BJ (cell line): ENCODE results near the gene HELLS. TPM values are rescaled to one million over a fixed set of nuclear protein-coding genes. Genes with fewer than 3 reads are reported as not detected.

ENCODE experiments used
- CTCF ChIA-PET: fragments of 350-600 bp; formaldehyde crosslinking; extraction: SDS; loops from one replicate; lab custom pipeline; 2021; ENCODE audit warnings: antibody characterized with exemption, inconsistent platforms; lab: Yijun Ruan, JAX
- POLR2A ChIA-PET: fragments of 300-600 bp; sonication (Branson Sonifier 250); formaldehyde crosslinking; extraction: SDS; loops from one replicate; lab custom pipeline; 2021; ENCODE audit warnings: antibody characterized with exemption; lab: Charles Lee
- DNase-seq: peaks from one replicate; pipeline ENCODE4 v3.0.0-alpha.2; 2011; ENCODE audit warnings: low read depth
- H3K27me3 ChIP-seq: 2 replicates; pipeline ENCODE4 v1.6.0; 2011; ENCODE audit warnings: low read length; ENCODE audit not compliant: control insufficient read depth, insufficient read depth
- H3K36me3 ChIP-seq: 2 replicates; pipeline ENCODE4 v1.5.1; 2011; ENCODE audit warnings: low read length; ENCODE audit not compliant: control insufficient read depth, insufficient read depth
- H3K4me3 ChIP-seq: 2 replicates; pipeline ENCODE4 v1.5.1; 2011; ENCODE audit warnings: low read depth, mild to moderate bottlenecking, control low read depth, low read length
- polyA plus RNA-seq: library from polyadenylated mRNA; depleted of rRNA; stranded (reverse); fragments of >200 nt; gene quantifications from 2 replicates; pipeline ENCODE4 v1.2.3, GENCODE V29; 2011
- TF ChIP-seq, protein P1 (sequence below): IDR thresholded peaks from 2 replicates; pipeline ENCODE4 v1.5.1; 2011; ENCODE audit warnings: low read depth, mild to moderate bottlenecking, control low read depth, inconsistent platforms, low read length, moderate library complexity; ENCODE audit not compliant: insufficient read depth

The HELLS gene
- polyA plus RNA-seq, 1 experiment: 6.7 TPM

DNA sequence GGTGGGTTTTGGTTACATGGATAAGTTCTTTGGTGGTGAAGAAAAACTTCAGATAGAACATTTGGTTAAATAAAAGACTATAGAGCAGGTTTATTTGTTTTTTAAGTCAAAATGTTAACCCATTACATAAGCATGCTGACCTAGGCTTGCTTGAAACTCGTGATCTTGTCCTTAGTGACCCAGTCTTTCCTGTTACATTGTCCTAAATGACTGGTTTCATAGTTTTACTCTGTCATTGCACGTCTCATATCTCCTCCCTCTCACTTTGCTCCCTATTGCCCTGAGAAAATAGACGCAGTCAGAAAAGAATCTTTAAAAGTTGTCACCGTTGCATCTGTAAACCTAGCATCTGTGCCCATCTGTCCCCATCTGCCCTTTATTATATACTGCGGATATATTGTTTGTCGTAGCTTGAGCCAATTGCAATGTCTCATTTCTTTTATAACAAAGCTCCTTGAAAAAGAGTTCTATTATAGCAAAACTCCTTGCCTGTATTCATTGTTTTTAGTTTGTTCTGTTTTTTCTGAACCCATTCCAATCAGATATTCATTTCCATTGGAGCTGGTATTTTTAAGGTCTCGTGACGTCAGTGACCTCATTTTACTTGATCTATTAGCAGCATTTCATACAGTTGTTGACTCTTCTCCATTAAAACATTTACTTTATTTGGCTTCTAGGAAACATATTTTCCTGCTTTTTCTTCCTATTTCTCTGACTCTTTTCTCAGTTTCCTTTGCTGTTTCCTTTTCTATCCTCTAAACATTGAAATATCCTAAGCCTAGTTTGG lies 57.3 kb downstream of the HELLS start:
- Histone ChIP-seq H3K27me3 (no peaks in the 10 kb centered on the region), H3K36me3 (0 out of 2 replicates have a peak, but pooled peaks cover 1% of the 10 kb centered on the region), H3K4me3 (no peak overlapping the region)
- no peak for DNase-seq
- CTCF ChIA-PET: no interaction called here
- TF ChIP-seq, protein P1, sequence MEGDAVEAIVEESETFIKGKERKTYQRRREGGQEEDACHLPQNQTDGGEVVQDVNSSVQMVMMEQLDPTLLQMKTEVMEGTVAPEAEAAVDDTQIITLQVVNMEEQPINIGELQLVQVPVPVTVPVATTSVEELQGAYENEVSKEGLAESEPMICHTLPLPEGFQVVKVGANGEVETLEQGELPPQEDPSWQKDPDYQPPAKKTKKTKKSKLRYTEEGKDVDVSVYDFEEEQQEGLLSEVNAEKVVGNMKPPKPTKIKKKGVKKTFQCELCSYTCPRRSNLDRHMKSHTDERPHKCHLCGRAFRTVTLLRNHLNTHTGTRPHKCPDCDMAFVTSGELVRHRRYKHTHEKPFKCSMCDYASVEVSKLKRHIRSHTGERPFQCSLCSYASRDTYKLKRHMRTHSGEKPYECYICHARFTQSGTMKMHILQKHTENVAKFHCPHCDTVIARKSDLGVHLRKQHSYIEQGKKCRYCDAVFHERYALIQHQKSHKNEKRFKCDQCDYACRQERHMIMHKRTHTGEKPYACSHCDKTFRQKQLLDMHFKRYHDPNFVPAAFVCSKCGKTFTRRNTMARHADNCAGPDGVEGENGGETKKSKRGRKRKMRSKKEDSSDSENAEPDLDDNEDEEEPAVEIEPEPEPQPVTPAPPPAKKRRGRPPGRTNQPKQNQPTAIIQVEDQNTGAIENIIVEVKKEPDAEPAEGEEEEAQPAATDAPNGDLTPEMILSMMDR: no peak
- POLR2A ChIA-PET: no interaction called here

DNA sequence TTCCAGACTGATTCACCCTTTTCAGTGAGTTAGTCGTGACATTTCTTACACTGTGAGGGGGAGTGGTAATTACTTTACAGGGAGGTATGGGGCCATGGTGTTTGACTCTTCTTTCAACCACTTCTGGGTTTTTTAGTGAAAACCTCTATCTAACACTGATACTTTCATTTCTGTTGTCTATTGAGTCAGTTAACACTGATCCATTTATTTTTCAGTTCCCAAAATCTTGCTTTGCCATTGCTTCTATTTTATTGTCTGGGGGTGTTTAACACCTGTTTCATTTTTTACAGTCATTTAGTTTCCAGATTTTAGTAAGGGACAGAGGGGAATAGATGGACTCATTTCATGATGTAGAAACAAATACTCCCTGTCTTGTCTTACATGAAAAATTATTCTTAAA lies 61.5 kb downstream of the HELLS start:
- ChIA-PET POLR2A (no interaction called here), CTCF (no interaction called here)
- TF ChIP-seq, protein P1: no peak
- no peak for DNase-seq
- Histone ChIP-seq H3K27me3 (no peaks in the 10 kb centered on the region), H3K4me3 (no peak overlapping the region), H3K36me3 (no peaks in the 10 kb centered on the region)

DNA sequence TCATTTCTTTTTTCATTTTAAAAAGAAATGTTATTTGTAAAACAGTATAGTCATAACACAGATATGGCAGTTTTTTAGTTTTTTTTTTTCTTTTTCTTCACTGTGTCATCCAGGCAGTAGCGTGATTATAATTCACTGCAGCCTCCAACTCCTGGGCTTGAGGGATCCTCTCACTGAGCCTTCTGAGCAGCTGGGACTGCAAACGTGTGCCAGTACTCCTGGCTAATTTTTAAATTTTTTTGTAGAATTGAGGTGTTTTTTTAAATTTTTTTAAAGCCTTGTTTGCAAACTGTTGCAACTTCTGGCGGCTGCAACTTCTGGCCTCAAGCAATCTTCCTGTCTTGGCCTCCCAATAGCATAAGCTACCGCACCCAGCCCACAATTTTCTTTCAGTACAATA lies 63.0 kb downstream of the HELLS start:
- CTCF ChIA-PET: interaction anchor here (0.7 kb wide), 1 partner anchor 12 kb away, joined by 3 read pairs; no protein-coding TSS in a partner anchor

DNA sequence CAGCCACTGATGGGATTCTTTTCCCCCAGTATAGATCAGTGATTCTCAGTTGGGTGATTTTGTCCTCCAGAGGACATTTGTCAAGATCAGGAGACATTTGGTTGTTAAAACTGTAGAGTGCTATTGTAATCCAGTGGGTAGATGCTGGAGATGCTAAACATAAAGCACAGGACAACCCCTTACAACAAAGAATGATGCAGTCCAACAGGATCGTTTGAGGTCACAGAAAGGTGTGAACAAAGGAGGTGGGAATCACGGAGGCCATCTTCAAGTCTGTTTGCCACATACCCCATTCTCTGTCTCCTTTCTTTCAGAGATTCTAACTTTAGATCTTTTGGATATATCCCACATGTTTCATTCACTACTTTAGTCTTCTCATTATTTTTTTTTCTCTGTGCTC lies 69.0 kb downstream of the HELLS start:
- CTCF ChIA-PET: interaction anchor here (1.2 kb wide), 1 partner anchor 9 kb away, joined by 4 read pairs; no protein-coding TSS in a partner anchor
- DNase-seq: no peak

More for the DNA sequence above, 63.0 kb downstream of the HELLS start:
- Histone ChIP-seq H3K36me3 (no peaks in the 10 kb centered on the region), H3K27me3 (no peaks in the 10 kb centered on the region), H3K4me3 (no peak overlapping the region)
- DNase-seq: no peak
- POLR2A ChIA-PET: no interaction called here
- TF ChIP-seq, protein P1: no peak

DNA sequence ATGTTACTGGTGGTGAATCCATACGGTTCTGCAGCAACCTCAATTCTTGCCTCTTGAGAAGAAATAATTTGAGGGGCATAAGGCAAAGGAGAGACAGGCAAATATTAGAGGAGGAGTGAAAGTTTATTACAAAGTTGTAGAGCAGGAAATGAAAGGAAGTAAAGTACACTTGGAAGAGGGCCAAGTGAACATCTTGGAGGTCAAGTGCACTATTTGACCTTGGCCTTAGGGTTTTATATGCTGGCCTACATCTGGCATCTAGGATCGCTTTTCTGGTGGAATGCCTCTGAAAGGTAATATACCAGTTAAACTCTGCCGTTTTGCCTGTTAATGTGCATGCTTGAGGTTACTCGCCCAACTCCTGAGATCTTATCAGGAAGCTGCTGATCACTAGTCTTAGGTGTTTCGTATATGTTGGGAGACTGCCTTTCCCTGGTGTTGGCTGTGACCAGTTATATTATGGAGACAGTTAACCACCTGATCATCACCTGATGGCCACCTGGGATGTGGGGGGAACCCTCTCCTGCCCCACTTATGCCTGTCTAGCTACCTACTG lies 71.9 kb downstream of the HELLS start:
- ChIA-PET POLR2A (no interaction called here), CTCF (no interaction called here)
- Histone ChIP-seq H3K4me3 (no peak overlapping the region), H3K27me3 (no peaks in the 10 kb centered on the region), H3K36me3 (no peaks in the 10 kb centered on the region)
- no peak for DNase-seq
- TF ChIP-seq, protein P1: no peak

More for the DNA sequence above, 69.0 kb downstream of the HELLS start:
- POLR2A ChIA-PET: no interaction called here
- TF ChIP-seq, protein P1: no peak
- H3K36me3 ChIP-seq: no peaks in the 10 kb centered on the region
- no peaks in the 10 kb centered on the region for H3K27me3 ChIP-seq
- no peak overlapping the region for H3K4me3 ChIP-seq
